ENCODE results near the gene GUCY2D. TPM values are rescaled to one million over a fixed set of nuclear protein-coding genes. Genes with fewer than 3 reads are reported as not detected.
"Not testable (repeated sequence)": the region's sequence is repeated elsewhere in the genome, so short reads cannot be mapped to it uniquely, and the experiment has no call there.

The GUCY2D gene
- total RNA-seq, 1 donor from 2014 or later: not detected

DNA sequence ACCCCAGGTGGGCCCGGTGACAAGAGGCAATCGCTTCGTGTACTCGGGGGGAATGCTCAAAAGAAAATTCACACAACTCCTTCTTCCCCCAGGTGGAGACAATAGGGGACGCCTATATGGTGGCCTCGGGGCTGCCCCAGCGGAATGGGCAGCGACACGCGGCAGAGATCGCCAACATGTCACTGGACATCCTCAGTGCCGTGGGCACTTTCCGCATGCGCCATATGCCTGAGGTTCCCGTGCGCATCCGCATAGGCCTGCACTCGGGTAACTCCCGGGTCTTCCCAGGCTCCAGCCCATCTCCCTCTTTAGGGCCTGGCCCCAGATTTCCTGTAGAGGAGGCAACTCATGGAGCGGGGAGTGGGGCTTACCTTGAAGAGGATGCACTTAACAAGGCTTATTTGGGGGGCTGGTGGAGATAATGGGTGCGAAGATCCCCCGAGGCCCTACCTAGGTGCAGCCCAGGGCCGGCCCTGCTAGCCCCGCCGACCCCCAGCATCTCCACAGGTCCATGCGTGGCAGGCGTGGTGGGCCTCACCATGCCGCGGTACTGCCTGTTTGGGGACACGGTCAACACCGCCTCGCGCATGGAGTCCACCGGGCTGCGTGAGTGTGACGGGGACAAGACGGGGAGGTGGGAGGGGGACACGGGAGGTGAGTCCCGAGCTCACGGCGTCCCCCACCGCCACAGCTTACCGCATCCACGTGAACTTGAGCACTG, 13.0 kb downstream of the GUCY2D start:
- H3K4me1 Mint-ChIP-seq (ENCODE audit: low read depth): peaks cover 10% of the 10 kb centered on the region
- H3K9me3 Mint-ChIP-seq: no peaks in the 10 kb centered on the region
- H3K27ac Mint-ChIP-seq: no peak overlapping the region
- DNase-seq (ENCODE audit: low spot score): no peak
- intact Hi-C loops (cut with micrococcal nuclease): no loop called here
- no peaks in the 10 kb centered on the region for H3K36me3 Mint-ChIP-seq (ENCODE audit: low read depth)
- peaks cover 19% of the 10 kb centered on the region for H3K27me3 Mint-ChIP-seq (ENCODE audit: low read depth)
- no peak overlapping the region for H3K4me3 Mint-ChIP-seq (ENCODE audit: low read depth)

DNA sequence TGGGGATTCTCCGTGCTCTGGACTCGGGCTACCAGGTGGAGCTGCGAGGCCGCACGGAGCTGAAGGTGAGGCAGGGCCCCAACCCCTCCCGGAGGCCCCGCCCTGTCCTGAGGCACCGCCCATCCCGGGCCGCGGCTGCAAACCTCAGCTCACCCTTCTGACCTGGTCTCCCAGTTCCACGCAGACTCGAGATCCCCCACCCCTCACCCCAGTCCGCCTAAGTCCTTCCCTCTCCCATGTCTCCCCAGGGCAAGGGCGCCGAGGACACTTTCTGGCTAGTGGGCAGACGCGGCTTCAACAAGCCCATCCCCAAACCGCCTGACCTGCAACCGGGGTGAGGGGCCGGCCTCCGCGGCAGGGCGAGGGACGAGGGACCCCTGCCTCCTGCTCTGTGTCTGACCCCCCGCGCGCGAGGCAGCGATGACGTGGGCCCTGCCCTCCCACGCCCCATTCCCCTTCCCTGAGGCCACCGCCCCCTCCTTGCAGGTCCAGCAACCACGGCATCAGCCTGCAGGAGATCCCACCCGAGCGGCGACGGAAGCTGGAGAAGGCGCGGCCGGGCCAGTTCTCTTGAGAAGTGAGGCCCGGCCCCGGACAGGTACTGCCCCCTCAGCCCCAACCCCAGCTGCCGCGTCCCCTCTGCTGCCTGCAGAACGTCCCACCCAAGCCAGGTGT, 13.7 kb downstream of the GUCY2D start:
- peaks cover 10% of the 10 kb centered on the region for H3K4me1 Mint-ChIP-seq (ENCODE audit: low read depth)
- peaks cover 19% of the 10 kb centered on the region for H3K27me3 Mint-ChIP-seq (ENCODE audit: low read depth)
- peak overlapping the region; percentile 75 for H3K4me3 Mint-ChIP-seq (ENCODE audit: low read depth)
- H3K36me3 Mint-ChIP-seq (ENCODE audit: low read depth): no peaks in the 10 kb centered on the region
- H3K9me3 Mint-ChIP-seq: no peaks in the 10 kb centered on the region
- H3K27ac Mint-ChIP-seq: no peak overlapping the region
- intact Hi-C loops (cut with micrococcal nuclease): loop anchor here (1.0 kb wide), 2 partner anchors 25 to 41 kb away; no protein-coding TSS in a partner anchor
- no peak for DNase-seq (ENCODE audit: low spot score)

- Mint-ChIP-seq H3K27me3 (ENCODE audit: low read depth) (peaks cover 19% of the 10 kb centered on the region), H3K36me3 (ENCODE audit: low read depth) (no peaks in the 10 kb centered on the region), H3K4me1 (ENCODE audit: low read depth) (peaks cover 10% of the 10 kb centered on the region), H3K27ac (no peak overlapping the region), H3K4me3 (ENCODE audit: low read depth) (peak overlapping the region; percentile 75), H3K9me3 (no peaks in the 10 kb centered on the region)
- intact Hi-C loops (cut with micrococcal nuclease): loop anchor here (1.0 kb wide), 2 partner anchors 24 to 40 kb away; no protein-coding TSS in a partner anchor
- DNase-seq (ENCODE audit: low spot score): peak; percentile 48
Observed at GRCh38 chr17:8016632-8017424, 14.4 kb downstream of the GUCY2D start.

- no peak overlapping the region for H3K4me3 Mint-ChIP-seq (ENCODE audit: low read depth)
- no peaks in the 10 kb centered on the region for H3K36me3 Mint-ChIP-seq (ENCODE audit: low read depth)
- no peak for DNase-seq (ENCODE audit: low spot score)
- intact Hi-C loops (cut with micrococcal nuclease): no loop called here
- peaks cover 19% of the 10 kb centered on the region for H3K27me3 Mint-ChIP-seq (ENCODE audit: low read depth)
- peaks cover 10% of the 10 kb centered on the region for H3K4me1 Mint-ChIP-seq (ENCODE audit: low read depth)
- H3K9me3 Mint-ChIP-seq: no peaks in the 10 kb centered on the region
- H3K27ac Mint-ChIP-seq: no peak overlapping the region
Observed at GRCh38 chr17:8018436-8018835, 16.0 kb downstream of the GUCY2D start.

DNA sequence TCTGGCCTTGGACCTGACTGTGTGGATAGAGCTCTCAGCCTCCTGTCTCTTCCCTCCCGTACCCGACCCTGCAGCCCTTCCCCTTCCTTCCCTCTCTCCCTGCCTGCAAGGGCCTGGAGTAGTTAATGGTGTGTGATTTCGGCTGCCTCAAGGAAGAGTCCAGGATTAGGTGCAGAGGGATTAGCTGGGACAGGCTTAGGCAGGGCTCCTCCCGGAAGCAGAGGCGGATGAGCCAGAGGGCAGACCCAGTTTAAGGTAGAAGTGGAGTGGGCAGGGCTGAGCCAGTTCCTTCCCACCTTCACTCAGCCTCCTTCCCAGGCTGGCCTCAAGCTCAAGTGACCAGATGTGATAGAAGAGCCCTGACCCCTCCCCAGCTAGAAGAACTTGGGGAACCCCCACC, 16.8 kb downstream of the GUCY2D start:
- Mint-ChIP-seq H3K27ac (no peak overlapping the region), H3K9me3 (no peaks in the 10 kb centered on the region), H3K36me3 (ENCODE audit: low read depth) (no peaks in the 10 kb centered on the region), H3K4me1 (ENCODE audit: low read depth) (peaks cover 10% of the 10 kb centered on the region), H3K27me3 (ENCODE audit: low read depth) (peaks cover 16% of the 10 kb centered on the region), H3K4me3 (ENCODE audit: low read depth) (no peak overlapping the region)
- intact Hi-C loops (cut with micrococcal nuclease): no loop called here
- DNase-seq (ENCODE audit: low spot score): no peak

- Mint-ChIP-seq H3K27ac (no peak overlapping the region), H3K4me1 (ENCODE audit: low read depth) (peaks cover 11% of the 10 kb centered on the region), H3K9me3 (no peaks in the 10 kb centered on the region), H3K27me3 (ENCODE audit: low read depth) (peaks cover 15% of the 10 kb centered on the region), H3K4me3 (ENCODE audit: low read depth) (no peak overlapping the region), H3K36me3 (ENCODE audit: low read depth) (no peaks in the 10 kb centered on the region)
- no peak for DNase-seq (ENCODE audit: low spot score)
- intact Hi-C loops (cut with micrococcal nuclease): no loop called here
Observed at GRCh38 chr17:8019665-8020650, 17.5 kb downstream of the GUCY2D start.

- Mint-ChIP-seq H3K9me3 (no peaks in the 10 kb centered on the region), H3K4me1 (ENCODE audit: low read depth) (peaks cover 11% of the 10 kb centered on the region), H3K27me3 (ENCODE audit: low read depth) (peaks cover 14% of the 10 kb centered on the region), H3K27ac (no peak overlapping the region), H3K4me3 (ENCODE audit: low read depth) (no peak overlapping the region), H3K36me3 (ENCODE audit: low read depth) (no peaks in the 10 kb centered on the region)
- DNase-seq (ENCODE audit: low spot score): no peak
- intact Hi-C loops (cut with micrococcal nuclease): no loop called here
Observed at GRCh38 chr17:8020776-8021564, 18.6 kb downstream of the GUCY2D start.

DNA sequence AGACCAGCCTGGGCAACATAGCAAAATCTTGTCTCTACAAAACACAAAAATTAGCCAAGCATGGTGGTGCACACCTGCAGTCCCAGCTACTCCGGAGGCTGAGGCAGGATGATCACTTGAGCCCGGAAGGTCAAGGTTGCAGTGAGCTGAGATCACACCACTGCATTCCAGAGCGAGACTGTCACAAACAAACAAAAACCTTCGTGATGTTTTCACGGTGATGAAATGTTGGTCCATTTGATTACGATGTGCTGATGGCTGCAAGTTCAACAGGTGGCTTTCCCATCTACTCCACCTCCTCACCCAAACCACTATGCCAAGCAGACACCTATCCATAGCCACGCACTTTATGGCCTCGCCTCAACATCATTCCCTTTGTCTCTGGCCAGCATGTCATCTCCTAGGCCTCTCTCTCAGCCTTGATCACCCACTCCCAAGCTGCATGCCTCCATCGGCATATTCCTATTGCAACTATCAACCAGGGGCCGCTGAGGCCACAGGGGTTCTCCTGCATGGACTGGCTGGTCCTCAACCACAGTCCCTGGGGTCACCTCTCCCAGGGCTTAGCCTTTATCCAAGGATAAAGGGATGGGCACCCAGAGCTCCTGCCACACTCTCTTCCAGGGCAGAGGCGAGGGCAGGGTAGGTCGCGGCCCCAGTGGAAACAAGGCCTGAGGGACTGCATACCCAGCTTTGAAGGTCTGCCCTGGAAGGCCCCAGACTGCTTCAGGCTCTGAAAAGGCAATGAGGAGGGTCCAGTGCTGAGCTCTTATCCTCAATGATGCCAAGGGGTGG, 19.3 kb downstream of the GUCY2D start:
- DNase-seq (ENCODE audit: low spot score): no peak
- intact Hi-C loops (cut with micrococcal nuclease): no loop called here
- H3K27ac Mint-ChIP-seq: no peak overlapping the region
- no peaks in the 10 kb centered on the region for H3K36me3 Mint-ChIP-seq (ENCODE audit: low read depth)
- H3K27me3 Mint-ChIP-seq (ENCODE audit: low read depth): peaks cover 14% of the 10 kb centered on the region
- H3K4me3 Mint-ChIP-seq (ENCODE audit: low read depth): no peak overlapping the region
- peaks cover 7% of the 10 kb centered on the region for H3K4me1 Mint-ChIP-seq (ENCODE audit: low read depth)
- no peaks in the 10 kb centered on the region for H3K9me3 Mint-ChIP-seq

DNA sequence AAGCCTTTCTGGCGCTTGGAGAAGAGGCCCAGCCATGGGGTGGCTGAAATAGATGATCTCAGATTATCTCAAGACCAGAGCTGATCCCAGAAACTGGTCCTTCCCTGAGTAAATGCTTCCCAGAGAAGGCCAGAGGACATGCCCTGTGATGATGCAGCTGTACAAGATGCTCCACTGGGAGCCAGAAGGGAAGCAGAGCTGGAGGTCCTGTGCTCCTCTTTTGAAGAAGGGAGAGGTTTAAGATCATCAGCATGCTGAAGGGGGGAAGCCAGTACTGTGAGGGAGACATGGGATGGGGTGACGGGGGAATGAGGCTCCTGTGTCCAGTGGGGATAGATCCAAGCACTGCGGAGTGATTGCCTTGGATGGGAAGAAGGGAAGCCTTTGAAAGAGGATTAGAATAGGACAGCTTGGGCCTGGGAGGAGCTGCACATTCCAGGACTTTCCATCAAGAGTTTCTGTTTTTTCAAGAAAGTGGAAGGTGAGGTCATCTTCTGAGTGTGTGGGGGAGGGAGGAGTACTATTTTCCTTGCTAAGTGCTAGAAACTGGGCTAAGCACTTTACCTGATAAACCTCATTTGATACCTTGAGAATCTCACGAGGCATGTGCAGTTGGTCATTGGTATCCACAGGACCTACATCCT, 20.1 kb downstream of the GUCY2D start:
- no peaks in the 10 kb centered on the region for H3K36me3 Mint-ChIP-seq (ENCODE audit: low read depth)
- no peak overlapping the region for H3K27ac Mint-ChIP-seq
- H3K4me3 Mint-ChIP-seq (ENCODE audit: low read depth): no peak overlapping the region
- H3K27me3 Mint-ChIP-seq (ENCODE audit: low read depth): peaks cover 19% of the 10 kb centered on the region
- intact Hi-C loops (cut with micrococcal nuclease): no loop called here
- peaks cover 5% of the 10 kb centered on the region for H3K4me1 Mint-ChIP-seq (ENCODE audit: low read depth)
- DNase-seq (ENCODE audit: low spot score): no peak
- H3K9me3 Mint-ChIP-seq: no peaks in the 10 kb centered on the region

DNA sequence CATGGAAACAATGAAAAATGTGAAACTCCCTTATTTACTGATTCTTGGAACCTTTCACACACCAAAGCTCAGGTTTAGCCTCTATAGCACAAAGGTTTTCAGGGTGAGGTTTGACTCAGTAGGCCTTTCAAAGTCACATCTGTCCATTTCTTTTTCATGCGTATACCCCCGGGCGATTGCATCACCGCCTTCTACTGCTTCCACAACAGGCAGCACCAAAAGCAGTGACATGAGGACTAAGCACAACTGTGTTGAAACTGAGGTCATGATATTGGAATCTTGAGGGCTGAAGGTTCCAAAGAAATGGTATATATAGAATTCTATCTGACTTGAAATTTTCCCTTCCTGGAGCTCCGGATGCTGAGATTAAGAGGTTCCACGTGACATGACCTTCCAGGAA, 21.7 kb downstream of the GUCY2D start:
- H3K36me3 Mint-ChIP-seq (ENCODE audit: low read depth); H3K4me1 Mint-ChIP-seq (ENCODE audit: low read depth); H3K9me3 Mint-ChIP-seq; H3K27ac Mint-ChIP-seq; DNase-seq (ENCODE audit: low spot score); intact Hi-C loops (cut with micrococcal nuclease); H3K4me3 Mint-ChIP-seq (ENCODE audit: low read depth): not testable (repeated sequence)
- peaks cover 27% of the 10 kb centered on the region for H3K27me3 Mint-ChIP-seq (ENCODE audit: low read depth)
